Measurements from ENCODE around the gene CAMSAP1. TPM values are rescaled to one million over a fixed set of nuclear protein-coding genes. Genes with fewer than 3 reads are reported as not detected.

CAMSAP1 gene
- total and polyA plus RNA-seq, 9 of the 15 experiments (the other 6 are each of a cell fraction or from before 2014, with no cell fraction given) = 1.5 to 28.8 (median 14.3) TPM

DNA sequence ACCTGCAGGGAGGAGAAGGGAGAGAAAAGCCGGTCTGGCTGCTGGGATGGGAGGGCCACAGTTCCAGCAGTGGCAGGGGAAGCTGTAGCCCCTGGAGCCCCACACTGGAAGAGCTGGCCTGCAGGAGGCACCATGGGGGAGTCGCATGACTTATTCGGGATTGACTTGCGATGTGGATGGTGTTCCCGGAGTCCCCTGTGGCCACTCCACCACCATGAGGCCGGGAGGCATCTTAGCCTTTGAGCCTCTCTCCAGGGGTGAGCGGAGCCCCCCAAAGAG lies 113.3 kb downstream of the CAMSAP1 start (continued):
- TF ChIP-seq, protein P1, sequence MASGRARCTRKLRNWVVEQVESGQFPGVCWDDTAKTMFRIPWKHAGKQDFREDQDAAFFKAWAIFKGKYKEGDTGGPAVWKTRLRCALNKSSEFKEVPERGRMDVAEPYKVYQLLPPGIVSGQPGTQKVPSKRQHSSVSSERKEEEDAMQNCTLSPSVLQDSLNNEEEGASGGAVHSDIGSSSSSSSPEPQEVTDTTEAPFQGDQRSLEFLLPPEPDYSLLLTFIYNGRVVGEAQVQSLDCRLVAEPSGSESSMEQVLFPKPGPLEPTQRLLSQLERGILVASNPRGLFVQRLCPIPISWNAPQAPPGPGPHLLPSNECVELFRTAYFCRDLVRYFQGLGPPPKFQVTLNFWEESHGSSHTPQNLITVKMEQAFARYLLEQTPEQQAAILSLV (tag; IDR thresholded peaks at IDR 0.05) = no peak
- TF ChIP-seq, protein P2, sequence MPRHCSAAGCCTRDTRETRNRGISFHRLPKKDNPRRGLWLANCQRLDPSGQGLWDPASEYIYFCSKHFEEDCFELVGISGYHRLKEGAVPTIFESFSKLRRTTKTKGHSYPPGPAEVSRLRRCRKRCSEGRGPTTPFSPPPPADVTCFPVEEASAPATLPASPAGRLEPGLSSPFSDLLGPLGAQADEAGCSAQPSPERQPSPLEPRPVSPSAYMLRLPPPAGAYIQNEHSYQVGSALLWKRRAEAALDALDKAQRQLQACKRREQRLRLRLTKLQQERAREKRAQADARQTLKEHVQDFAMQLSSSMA (CRISPR knock-in tag; IDR thresholded peaks at IDR 0.05) = no peak
- TF ChIP-seq, protein P3, sequence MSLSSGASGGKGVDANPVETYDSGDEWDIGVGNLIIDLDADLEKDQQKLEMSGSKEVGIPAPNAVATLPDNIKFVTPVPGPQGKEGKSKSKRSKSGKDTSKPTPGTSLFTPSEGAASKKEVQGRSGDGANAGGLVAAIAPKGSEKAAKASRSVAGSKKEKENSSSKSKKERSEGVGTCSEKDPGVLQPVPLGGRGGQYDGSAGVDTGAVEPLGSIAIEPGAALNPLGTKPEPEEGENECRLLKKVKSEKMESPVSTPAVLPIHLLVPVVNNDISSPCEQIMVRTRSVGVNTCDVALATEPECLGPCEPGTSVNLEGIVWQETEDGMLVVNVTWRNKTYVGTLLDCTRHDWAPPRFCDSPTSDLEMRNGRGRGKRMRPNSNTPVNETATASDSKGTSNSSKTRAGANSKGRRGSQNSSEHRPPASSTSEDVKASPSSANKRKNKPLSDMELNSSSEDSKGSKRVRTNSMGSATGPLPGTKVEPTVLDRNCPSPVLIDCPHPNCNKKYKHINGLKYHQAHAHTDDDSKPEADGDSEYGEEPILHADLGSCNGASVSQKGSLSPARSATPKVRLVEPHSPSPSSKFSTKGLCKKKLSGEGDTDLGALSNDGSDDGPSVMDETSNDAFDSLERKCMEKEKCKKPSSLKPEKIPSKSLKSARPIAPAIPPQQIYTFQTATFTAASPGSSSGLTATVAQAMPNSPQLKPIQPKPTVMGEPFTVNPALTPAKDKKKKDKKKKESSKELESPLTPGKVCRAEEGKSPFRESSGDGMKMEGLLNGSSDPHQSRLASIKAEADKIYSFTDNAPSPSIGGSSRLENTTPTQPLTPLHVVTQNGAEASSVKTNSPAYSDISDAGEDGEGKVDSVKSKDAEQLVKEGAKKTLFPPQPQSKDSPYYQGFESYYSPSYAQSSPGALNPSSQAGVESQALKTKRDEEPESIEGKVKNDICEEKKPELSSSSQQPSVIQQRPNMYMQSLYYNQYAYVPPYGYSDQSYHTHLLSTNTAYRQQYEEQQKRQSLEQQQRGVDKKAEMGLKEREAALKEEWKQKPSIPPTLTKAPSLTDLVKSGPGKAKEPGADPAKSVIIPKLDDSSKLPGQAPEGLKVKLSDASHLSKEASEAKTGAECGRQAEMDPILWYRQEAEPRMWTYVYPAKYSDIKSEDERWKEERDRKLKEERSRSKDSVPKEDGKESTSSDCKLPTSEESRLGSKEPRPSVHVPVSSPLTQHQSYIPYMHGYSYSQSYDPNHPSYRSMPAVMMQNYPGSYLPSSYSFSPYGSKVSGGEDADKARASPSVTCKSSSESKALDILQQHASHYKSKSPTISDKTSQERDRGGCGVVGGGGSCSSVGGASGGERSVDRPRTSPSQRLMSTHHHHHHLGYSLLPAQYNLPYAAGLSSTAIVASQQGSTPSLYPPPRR (CRISPR knock-in tag; IDR thresholded peaks at IDR 0.05; ENCODE audit: borderline replicate concordance) = no peak
- TF ChIP-seq RBM14 (IDR thresholded peaks at IDR 0.05; ENCODE audit: borderline replicate concordance, insufficient read depth, low read depth, low read length) (no peak), MTF1 (CRISPR knock-in tag; IDR thresholded peaks at IDR 0.05; ENCODE audit: borderline replicate concordance) (no peak), SMARCB1 (IDR thresholded peaks at IDR 0.05; ENCODE audit: insufficient read length, low read depth) (no peak)
